Measurements from ENCODE around the gene TNFRSF18. TPM values are rescaled to one million over a fixed set of nuclear protein-coding genes. Genes with fewer than 3 reads are reported as not detected.

Gene TNFRSF18
- total and polyA plus RNA-seq, 7 experiments from 2014 or later: 0.32 to 81.7 (median 7.6) TPM; not detected in 3

DNA sequence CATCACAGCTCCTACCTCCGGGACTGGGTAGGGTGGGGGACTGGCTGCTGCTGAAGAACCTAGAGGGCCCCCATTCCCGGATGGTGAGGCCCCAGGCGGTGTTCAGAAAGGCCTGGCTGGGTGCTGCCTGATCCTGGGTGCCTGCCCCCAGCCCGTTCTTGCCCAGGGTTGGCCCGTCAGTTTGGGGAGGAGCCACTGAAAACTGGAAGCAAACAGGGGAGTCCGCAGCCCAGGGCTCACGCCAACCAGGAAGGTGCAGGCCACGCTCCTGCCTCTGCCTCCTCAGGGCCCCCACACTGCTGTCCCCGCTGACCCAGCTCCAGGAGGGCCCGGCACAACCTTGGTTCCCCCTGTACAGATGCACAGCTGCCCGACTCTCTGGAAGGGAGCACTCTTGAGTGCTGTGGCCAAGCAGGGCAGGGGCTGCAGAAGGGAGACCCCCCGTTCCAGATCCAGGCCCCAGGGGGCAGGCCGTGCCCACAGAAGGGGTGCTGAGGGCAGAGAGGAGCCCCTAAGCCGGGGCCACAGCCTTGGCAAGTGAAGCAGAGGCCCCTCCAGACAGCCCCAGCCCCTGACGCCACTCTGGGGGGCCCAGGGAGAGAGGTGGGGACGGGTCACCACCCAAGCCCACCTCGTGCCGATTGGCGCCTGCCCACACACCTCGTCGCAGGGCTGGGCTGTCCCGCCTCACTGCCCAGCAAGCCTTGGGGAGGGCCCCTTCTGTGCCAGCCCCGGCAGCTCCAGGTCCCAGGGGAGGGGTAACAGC, 34.6 kb upstream of the TNFRSF18 start:
- no peaks in the 10 kb centered on the region for H3K9me3 Mint-ChIP-seq
- H3K4me1 Mint-ChIP-seq: no peaks in the 10 kb centered on the region
- intact Hi-C loops (cut with micrococcal nuclease): no loop called here
- Histone ChIP-seq H3K27ac (ENCODE audit: low read depth, low read length) (no peak overlapping the region), H3K9me3 (ENCODE audit: control insufficient read depth in 2 of 3, low read length in 3 of 3) (no peaks in the 10 kb centered on the region), H3K36me3 (ENCODE audit: control insufficient read depth in 2 of 3, insufficient read depth in 3 of 3, low read length in 3 of 3) (no peaks in the 10 kb centered on the region), H3K4me3 (ENCODE audit: low read length) (no peak overlapping the region), H3K4me1 (ENCODE audit: control insufficient read depth in 2 of 2, insufficient read depth in 2 of 2, low read length in 2 of 2) (no peaks in the 10 kb centered on the region), H3K27me3 (ENCODE audit: control insufficient read depth in 2 of 2, insufficient read depth in 2 of 2, low read length in 2 of 2) (no peaks in the 10 kb centered on the region)
- no peak for DNase-seq
- peaks cover 0 to 2% (median 0%) of the 10 kb centered on the region in 5 donors for H3K27me3 Mint-ChIP-seq
- H3K36me3 Mint-ChIP-seq: no peaks in the 10 kb centered on the region
- no peak for ATAC-seq
- no peak overlapping the region for H3K27ac Mint-ChIP-seq
- ChIA-PET CTCF (no interaction called here), POLR2A (no interaction called here)
- H3K4me3 Mint-ChIP-seq: no peak overlapping the region

GRCh38 chr1:1240348-1240732, 33.9 kb upstream of the TNFRSF18 start:
- Histone ChIP-seq H3K27me3 (ENCODE audit: control insufficient read depth in 2 of 2, insufficient read depth in 2 of 2, low read length in 2 of 2) (no peaks in the 10 kb centered on the region), H3K36me3 (ENCODE audit: control insufficient read depth in 2 of 3, insufficient read depth in 3 of 3, low read length in 3 of 3) (peaks cover 0 to under 1% (median 0%) of the 10 kb centered on the region in 3 experiments), H3K4me3 (ENCODE audit: low read length) (no peak overlapping the region), H3K4me1 (ENCODE audit: control insufficient read depth in 2 of 2, insufficient read depth in 2 of 2, low read length in 2 of 2) (no peaks in the 10 kb centered on the region), H3K27ac (ENCODE audit: low read depth, low read length) (no peak overlapping the region), H3K9me3 (ENCODE audit: control insufficient read depth in 2 of 3, low read length in 3 of 3) (no peaks in the 10 kb centered on the region)
- Mint-ChIP-seq H3K36me3 (no peaks in the 10 kb centered on the region), H3K9me3 (no peaks in the 10 kb centered on the region), H3K4me1 (no peaks in the 10 kb centered on the region), H3K4me3 (no peak overlapping the region), H3K27ac (no peak overlapping the region), H3K27me3 (no peaks in the 10 kb centered on the region)
- intact Hi-C loops (cut with micrococcal nuclease): no loop called here
- DNase-seq (no peak), ATAC-seq (no peak)
- ChIA-PET POLR2A (no interaction called here), CTCF (no interaction called here)

DNA sequence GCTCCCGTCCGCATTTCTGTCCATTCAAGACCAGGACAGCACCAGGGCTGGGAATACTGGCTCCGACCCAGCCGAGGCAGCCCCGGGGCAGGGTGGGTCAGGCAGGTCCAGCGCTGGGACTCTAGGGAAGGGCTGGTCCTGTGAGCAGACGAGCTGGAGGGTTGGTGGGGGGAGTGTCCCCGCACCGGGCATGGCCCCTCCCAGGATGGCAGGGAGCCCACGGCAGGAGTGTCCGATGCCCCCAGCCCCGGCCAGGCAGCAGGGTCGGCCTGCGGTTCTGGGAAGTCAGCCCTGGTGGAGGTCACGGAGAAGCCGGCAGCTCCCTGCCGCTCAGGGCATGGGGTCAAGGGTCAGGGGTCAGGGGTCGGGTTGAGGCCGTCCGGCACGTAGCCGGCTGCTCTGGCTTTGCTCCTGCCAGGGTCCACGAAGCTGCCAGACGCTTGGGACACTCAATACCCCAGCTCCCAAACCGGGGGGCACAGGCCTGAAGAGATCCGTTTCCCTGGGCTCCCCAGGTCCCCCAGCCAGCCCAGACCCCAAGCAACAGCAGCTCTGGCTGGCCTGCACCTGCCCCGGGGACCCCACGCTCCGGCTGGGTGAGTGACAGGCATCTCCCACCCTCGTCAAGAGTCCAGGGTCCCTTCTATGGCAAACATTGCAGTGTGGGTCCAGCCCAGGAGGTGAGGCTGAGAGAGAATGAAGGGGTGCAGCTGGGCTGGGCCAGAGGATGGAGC, 33.4 kb upstream of the TNFRSF18 start:
- H3K4me1 Mint-ChIP-seq: peaks cover 0 to 2% (median under 1%) of the 10 kb centered on the region in 7 donors
- Histone ChIP-seq H3K27ac (ENCODE audit: low read depth, low read length) (no peak overlapping the region), H3K27me3 (ENCODE audit: control insufficient read depth in 2 of 2, insufficient read depth in 2 of 2, low read length in 2 of 2) (no peaks in the 10 kb centered on the region), H3K4me1 (ENCODE audit: control insufficient read depth in 2 of 2, insufficient read depth in 2 of 2, low read length in 2 of 2) (no peaks in the 10 kb centered on the region), H3K9me3 (ENCODE audit: control insufficient read depth in 2 of 3, low read length in 3 of 3) (no peaks in the 10 kb centered on the region), H3K4me3 (ENCODE audit: low read length) (no peak overlapping the region), H3K36me3 (ENCODE audit: control insufficient read depth in 2 of 3, insufficient read depth in 3 of 3, low read length in 3 of 3) (peaks cover 0 to 6% (median 0%) of the 10 kb centered on the region in 3 experiments)
- DNase-seq (no peak), ATAC-seq (no peak)
- ChIA-PET POLR2A (no interaction called here), CTCF (no interaction called here)
- intact Hi-C loops (cut with micrococcal nuclease): no loop called here
- H3K27me3 Mint-ChIP-seq: no peaks in the 10 kb centered on the region
- H3K9me3 Mint-ChIP-seq: no peaks in the 10 kb centered on the region
- H3K27ac Mint-ChIP-seq: no peak overlapping the region
- H3K4me3 Mint-ChIP-seq: no peak overlapping the region
- peaks cover 0 to under 1% (median 0%) of the 10 kb centered on the region in 5 donors for H3K36me3 Mint-ChIP-seq

DNA sequence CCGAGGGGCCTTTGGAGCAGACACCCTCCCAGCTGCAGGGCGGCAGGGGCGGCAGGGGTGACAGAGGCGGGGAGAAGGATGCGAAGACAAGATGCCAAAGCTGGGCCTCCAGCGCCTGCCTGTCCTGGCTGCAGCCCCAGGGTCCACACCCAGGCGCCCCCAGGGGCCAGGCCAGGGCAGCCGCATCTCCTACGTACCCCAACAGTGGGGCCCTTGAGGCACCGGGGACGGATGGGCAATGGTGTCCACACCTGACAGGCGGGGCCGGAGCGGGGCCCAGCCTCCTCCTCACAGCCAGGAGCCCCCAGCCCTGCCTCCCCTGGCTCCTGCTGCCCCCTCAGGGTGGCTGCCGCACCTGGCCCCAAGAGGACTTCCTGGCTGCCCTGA, 32.8 kb upstream of the TNFRSF18 start:
- H3K27ac Mint-ChIP-seq: no peak overlapping the region
- peaks cover 0 to 7% (median 5%) of the 10 kb centered on the region in 7 donors for H3K4me1 Mint-ChIP-seq
- peaks cover 0 to 12% (median 0%) of the 10 kb centered on the region in 3 experiments for H3K36me3 ChIP-seq (ENCODE audit: control insufficient read depth in 2 of 3, insufficient read depth in 3 of 3, low read length in 3 of 3)
- H3K36me3 Mint-ChIP-seq: peaks cover 0 to 3% (median 0%) of the 10 kb centered on the region in 5 donors
- ATAC-seq (no peak), DNase-seq (no peak)
- H3K9me3 ChIP-seq (ENCODE audit: control insufficient read depth in 2 of 3, low read length in 3 of 3): no peaks in the 10 kb centered on the region
- H3K27ac ChIP-seq (ENCODE audit: low read depth, low read length): no peak overlapping the region
- CTCF ChIA-PET: no interaction called here
- H3K4me3 ChIP-seq (ENCODE audit: low read length): no peak overlapping the region
- no peak overlapping the region for H3K4me3 Mint-ChIP-seq
- H3K27me3 ChIP-seq (ENCODE audit: control insufficient read depth in 2 of 2, insufficient read depth in 2 of 2, low read length in 2 of 2): no peaks in the 10 kb centered on the region
- no peaks in the 10 kb centered on the region for H3K4me1 ChIP-seq (ENCODE audit: control insufficient read depth in 2 of 2, insufficient read depth in 2 of 2, low read length in 2 of 2)
- H3K27me3 Mint-ChIP-seq: no peaks in the 10 kb centered on the region
- no peaks in the 10 kb centered on the region for H3K9me3 Mint-ChIP-seq
- POLR2A ChIA-PET: no interaction called here
- intact Hi-C loops (cut with micrococcal nuclease): no loop called here

DNA sequence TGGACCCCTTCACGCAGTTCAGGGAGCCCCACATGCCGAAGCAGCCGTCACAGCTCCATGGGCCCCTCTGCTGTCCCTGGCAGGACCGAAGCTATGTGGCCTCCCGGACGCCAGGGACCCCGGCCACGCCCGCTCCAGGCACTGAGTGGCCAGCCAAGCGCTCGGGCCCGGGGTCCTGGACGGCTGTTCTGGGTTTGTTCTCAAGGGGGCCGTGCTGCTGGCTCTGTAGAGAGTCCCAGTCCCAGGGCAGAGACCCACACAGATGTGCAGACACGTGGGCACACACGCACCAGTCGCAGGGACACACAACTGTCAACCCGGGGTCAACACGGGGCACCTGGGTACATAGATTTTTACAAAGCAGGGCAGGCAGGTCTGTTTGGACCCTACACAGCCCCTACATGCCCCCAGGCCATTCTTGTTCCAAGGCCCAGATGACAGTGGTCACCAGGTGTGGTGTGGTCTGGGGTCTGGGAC, 32.3 kb upstream of the TNFRSF18 start:
- H3K27ac Mint-ChIP-seq: no peak overlapping the region
- ATAC-seq (no peak), DNase-seq (no peak)
- H3K4me3 ChIP-seq (ENCODE audit: low read length): no peak overlapping the region
- ChIA-PET POLR2A (no interaction called here), CTCF (no interaction called here)
- H3K4me1 Mint-ChIP-seq: peaks cover 0 to 11% (median 9%) of the 10 kb centered on the region in 7 donors
- H3K4me1 ChIP-seq (ENCODE audit: control insufficient read depth in 2 of 2, insufficient read depth in 2 of 2, low read length in 2 of 2): peaks cover 0 to 2% of the 10 kb centered on the region in 2 donors
- peaks cover 0 to 3% (median 1%) of the 10 kb centered on the region in 5 donors for H3K36me3 Mint-ChIP-seq
- intact Hi-C loops (cut with micrococcal nuclease): no loop called here
- H3K9me3 ChIP-seq (ENCODE audit: control insufficient read depth in 2 of 3, low read length in 3 of 3): no peaks in the 10 kb centered on the region
- no peak overlapping the region for H3K4me3 Mint-ChIP-seq
- no peaks in the 10 kb centered on the region for H3K27me3 Mint-ChIP-seq
- no peaks in the 10 kb centered on the region for H3K27me3 ChIP-seq (ENCODE audit: control insufficient read depth in 2 of 2, insufficient read depth in 2 of 2, low read length in 2 of 2)
- no peak overlapping the region for H3K27ac ChIP-seq (ENCODE audit: low read depth, low read length)
- peaks cover 0 to 13% (median 0%) of the 10 kb centered on the region in 3 experiments for H3K36me3 ChIP-seq (ENCODE audit: control insufficient read depth in 2 of 3, insufficient read depth in 3 of 3, low read length in 3 of 3)
- no peaks in the 10 kb centered on the region for H3K9me3 Mint-ChIP-seq

DNA sequence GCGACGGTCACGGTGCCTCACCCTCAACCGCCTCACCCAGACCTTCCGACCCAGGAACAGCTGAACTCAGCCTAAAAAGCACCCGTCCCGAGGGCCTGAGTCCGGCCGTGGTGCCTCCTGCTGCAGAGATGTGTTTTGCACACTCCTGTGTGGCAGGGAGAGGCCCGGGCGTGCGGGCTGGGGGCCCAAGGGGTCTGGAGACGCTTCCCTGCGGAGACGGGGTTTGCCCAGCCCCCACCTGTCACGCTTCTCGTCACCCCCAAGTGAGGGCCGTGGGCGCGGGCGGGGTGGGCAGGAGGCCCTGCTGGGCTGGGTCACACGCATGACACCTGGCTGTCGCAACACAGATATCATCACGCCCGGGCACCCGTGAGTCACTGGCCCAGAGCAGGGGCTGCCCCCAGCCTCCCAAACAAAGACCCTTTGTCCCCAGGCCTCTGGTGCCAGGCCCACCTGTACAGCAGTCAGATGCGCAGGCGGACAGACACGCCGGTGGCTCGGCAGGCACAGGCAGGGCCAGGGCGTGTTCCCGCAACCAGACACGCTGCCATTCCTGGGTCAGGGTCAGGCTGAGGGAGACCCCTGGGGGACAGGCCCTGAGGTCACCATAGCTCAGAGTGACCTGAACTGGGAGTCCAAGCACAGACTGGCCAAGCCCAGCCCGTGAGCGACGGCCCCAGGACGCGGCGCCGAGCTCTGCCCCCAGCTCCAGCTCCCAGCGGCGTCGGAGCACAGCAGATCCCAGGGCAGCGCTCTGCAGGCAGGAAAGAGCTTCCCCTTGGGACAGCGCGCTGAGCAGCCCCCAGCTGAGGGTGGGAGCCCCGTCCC, 31.7 kb upstream of the TNFRSF18 start:
- ChIA-PET CTCF (no interaction called here), POLR2A (no interaction called here)
- H3K9me3 Mint-ChIP-seq: peaks cover 0 to 1% (median 0%) of the 10 kb centered on the region in 11 donors
- H3K4me1 ChIP-seq (ENCODE audit: control insufficient read depth in 2 of 2, insufficient read depth in 2 of 2, low read length in 2 of 2): peaks cover 0 to 8% of the 10 kb centered on the region in 2 donors
- H3K27ac ChIP-seq (ENCODE audit: low read depth, low read length): no peak overlapping the region
- ATAC-seq (peak; percentile 11), DNase-seq (no peak)
- no peak overlapping the region for H3K27ac Mint-ChIP-seq
- no peak overlapping the region for H3K4me3 ChIP-seq (ENCODE audit: low read length)
- no peaks in the 10 kb centered on the region for H3K27me3 Mint-ChIP-seq
- no peaks in the 10 kb centered on the region for H3K9me3 ChIP-seq (ENCODE audit: control insufficient read depth in 2 of 3, low read length in 3 of 3)
- H3K27me3 ChIP-seq (ENCODE audit: control insufficient read depth in 2 of 2, insufficient read depth in 2 of 2, low read length in 2 of 2): no peaks in the 10 kb centered on the region
- H3K36me3 Mint-ChIP-seq: peaks cover 0 to 7% (median 5%) of the 10 kb centered on the region in 5 donors
- intact Hi-C loops (cut with micrococcal nuclease): no loop called here
- peaks cover 0 to 17% (median 15%) of the 10 kb centered on the region in 7 donors for H3K4me1 Mint-ChIP-seq
- H3K36me3 ChIP-seq (ENCODE audit: control insufficient read depth in 2 of 3, insufficient read depth in 3 of 3, low read length in 3 of 3): peaks cover 0 to 13% (median 0%) of the 10 kb centered on the region in 3 experiments
- no peak overlapping the region for H3K4me3 Mint-ChIP-seq

Data from naive thymus-derived CD4-positive, alpha-beta T cell (primary cell).